Measurements from ENCODE around the gene ERGIC1.

DNA sequence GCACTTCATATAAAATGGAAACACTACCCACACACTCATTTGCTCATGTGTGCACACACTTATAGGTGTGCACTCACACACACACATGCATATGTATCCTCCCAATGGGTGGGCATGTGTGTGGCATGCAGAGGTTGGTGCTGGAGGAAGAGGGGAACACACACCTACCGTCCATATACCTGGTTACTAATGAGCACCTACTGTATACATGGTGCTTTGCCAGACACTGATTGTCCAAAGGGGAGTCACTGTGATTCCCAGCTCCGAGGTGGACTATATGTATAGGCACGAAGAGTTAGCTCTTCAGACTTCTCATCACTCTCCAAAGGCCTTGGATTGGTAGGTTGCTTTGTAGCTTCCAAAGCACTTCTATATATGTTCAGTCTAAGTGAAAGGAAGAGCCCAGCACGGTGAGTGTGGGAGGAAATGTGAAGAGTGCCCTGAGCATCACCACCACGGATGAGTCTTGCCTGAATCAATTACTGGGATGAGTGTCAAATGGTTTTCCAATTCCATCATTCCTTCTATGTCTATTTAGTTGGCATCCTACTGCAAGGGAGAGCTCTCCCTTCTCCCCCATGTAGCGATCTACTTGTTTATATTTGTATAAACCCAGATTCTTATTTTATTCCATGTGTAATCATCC is 12.6 kb upstream of the ERGIC1 start:
- TF ChIP-seq, protein P1, sequence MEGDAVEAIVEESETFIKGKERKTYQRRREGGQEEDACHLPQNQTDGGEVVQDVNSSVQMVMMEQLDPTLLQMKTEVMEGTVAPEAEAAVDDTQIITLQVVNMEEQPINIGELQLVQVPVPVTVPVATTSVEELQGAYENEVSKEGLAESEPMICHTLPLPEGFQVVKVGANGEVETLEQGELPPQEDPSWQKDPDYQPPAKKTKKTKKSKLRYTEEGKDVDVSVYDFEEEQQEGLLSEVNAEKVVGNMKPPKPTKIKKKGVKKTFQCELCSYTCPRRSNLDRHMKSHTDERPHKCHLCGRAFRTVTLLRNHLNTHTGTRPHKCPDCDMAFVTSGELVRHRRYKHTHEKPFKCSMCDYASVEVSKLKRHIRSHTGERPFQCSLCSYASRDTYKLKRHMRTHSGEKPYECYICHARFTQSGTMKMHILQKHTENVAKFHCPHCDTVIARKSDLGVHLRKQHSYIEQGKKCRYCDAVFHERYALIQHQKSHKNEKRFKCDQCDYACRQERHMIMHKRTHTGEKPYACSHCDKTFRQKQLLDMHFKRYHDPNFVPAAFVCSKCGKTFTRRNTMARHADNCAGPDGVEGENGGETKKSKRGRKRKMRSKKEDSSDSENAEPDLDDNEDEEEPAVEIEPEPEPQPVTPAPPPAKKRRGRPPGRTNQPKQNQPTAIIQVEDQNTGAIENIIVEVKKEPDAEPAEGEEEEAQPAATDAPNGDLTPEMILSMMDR (IDR thresholded peaks at IDR 0.05 in 4 of 5, conservative IDR thresholded peaks at IDR 0.05 in 1 of 5): no peak
- no peak for TF ChIP-seq POLR2A (IDR thresholded peaks at IDR 0.05)
